ENCODE data around the gene AMPH. TPM values are rescaled to one million over a fixed set of nuclear protein-coding genes. Genes with fewer than 3 reads are reported as not detected.

The AMPH gene
- total and polyA plus RNA-seq, 2 experiments from 2014 or later, result 0.48 to 1.4 TPM

GRCh38 chr7:38637957-38638356, 6.8 kb upstream of the AMPH start:
- no peaks in the 10 kb centered on the region for H3K36me3 ChIP-seq
- TF ChIP-seq, protein P1, sequence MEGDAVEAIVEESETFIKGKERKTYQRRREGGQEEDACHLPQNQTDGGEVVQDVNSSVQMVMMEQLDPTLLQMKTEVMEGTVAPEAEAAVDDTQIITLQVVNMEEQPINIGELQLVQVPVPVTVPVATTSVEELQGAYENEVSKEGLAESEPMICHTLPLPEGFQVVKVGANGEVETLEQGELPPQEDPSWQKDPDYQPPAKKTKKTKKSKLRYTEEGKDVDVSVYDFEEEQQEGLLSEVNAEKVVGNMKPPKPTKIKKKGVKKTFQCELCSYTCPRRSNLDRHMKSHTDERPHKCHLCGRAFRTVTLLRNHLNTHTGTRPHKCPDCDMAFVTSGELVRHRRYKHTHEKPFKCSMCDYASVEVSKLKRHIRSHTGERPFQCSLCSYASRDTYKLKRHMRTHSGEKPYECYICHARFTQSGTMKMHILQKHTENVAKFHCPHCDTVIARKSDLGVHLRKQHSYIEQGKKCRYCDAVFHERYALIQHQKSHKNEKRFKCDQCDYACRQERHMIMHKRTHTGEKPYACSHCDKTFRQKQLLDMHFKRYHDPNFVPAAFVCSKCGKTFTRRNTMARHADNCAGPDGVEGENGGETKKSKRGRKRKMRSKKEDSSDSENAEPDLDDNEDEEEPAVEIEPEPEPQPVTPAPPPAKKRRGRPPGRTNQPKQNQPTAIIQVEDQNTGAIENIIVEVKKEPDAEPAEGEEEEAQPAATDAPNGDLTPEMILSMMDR (IDR thresholded peaks at IDR 0.05; ENCODE audit: low read depth, low read length), result no peak
- no peak overlapping the region for H3K4me3 ChIP-seq
- H3K27ac ChIP-seq, result no peak overlapping the region
- H3K9me3 ChIP-seq (ENCODE audit: low read depth), result no peaks in the 10 kb centered on the region
- no peaks in the 10 kb centered on the region for H3K4me1 ChIP-seq (ENCODE audit: low read depth)
- DNase-seq (ENCODE audit: low read depth in 1 of 2, low spot score in 1 of 2), result no peak
- peaks cover under 1% of the 10 kb centered on the region for H3K27me3 ChIP-seq

DNA sequence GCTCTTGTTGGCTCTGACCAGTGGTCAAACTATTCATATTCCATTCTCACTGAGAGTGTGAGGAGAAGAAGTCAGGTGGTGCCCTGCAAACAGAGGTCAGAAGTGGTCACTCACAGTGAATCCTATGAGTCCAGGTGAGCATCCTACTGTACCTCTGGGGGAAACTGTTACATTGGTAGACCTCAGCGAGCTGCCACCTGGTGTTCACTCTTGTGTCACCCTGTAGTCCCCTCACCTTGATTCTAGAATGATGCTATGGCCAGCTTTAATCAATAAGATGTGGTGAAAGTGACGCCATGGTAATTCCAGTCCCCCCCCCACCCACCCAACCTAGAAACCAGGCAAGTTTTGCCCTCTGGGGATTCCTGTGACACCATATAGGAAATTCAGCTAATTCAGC, 1.2 kb upstream of the AMPH start:
- Histone ChIP-seq H3K36me3 (no peaks in the 10 kb centered on the region), H3K27me3 (peaks cover 46% of the 10 kb centered on the region), H3K4me3 (no peak overlapping the region), H3K27ac (no peak overlapping the region), H3K4me1 (ENCODE audit: low read depth) (no peaks in the 10 kb centered on the region), H3K9me3 (ENCODE audit: low read depth) (no peaks in the 10 kb centered on the region)
- DNase-seq (ENCODE audit: low read depth in 1 of 2, low spot score in 1 of 2), result no peak
- TF ChIP-seq, protein P1 (IDR thresholded peaks at IDR 0.05; ENCODE audit: low read depth, low read length), result no peak

- no peaks in the 10 kb centered on the region for H3K36me3 ChIP-seq
- H3K27ac ChIP-seq, result no peak overlapping the region
- DNase-seq (ENCODE audit: low read depth in 1 of 2, low spot score in 1 of 2), result peak in 1 of 2 donors; percentile 7
- TF ChIP-seq, protein P1 (IDR thresholded peaks at IDR 0.05; ENCODE audit: low read depth, low read length), result no peak
- H3K27me3 ChIP-seq, result peaks cover 46% of the 10 kb centered on the region
- no peaks in the 10 kb centered on the region for H3K9me3 ChIP-seq (ENCODE audit: low read depth)
- peak overlapping the region; percentile 54 for H3K4me3 ChIP-seq
- H3K4me1 ChIP-seq (ENCODE audit: low read depth), result no peaks in the 10 kb centered on the region
Observed at GRCh38 chr7:38629651-38630510, 1.3 kb downstream of the AMPH start.

GRCh38 chr7:38628630-38629385, 2.4 kb downstream of the AMPH start:
- H3K9me3 ChIP-seq (ENCODE audit: low read depth), result no peaks in the 10 kb centered on the region
- H3K4me3 ChIP-seq, result no peak overlapping the region
- TF ChIP-seq, protein P1 (IDR thresholded peaks at IDR 0.05; ENCODE audit: low read depth, low read length), result no peak
- DNase-seq (ENCODE audit: low read depth in 1 of 2, low spot score in 1 of 2), result peak in 1 of 2 donors; percentile 42
- H3K27me3 ChIP-seq, result peaks cover 46% of the 10 kb centered on the region
- H3K36me3 ChIP-seq, result no peaks in the 10 kb centered on the region
- no peaks in the 10 kb centered on the region for H3K4me1 ChIP-seq (ENCODE audit: low read depth)
- no peak overlapping the region for H3K27ac ChIP-seq

- H3K4me3 ChIP-seq, result no peak overlapping the region
- H3K27me3 ChIP-seq, result peaks cover 26% of the 10 kb centered on the region
- DNase-seq (ENCODE audit: low read depth in 1 of 2, low spot score in 1 of 2), result no peak
- no peak overlapping the region for H3K27ac ChIP-seq
- no peaks in the 10 kb centered on the region for H3K36me3 ChIP-seq
- TF ChIP-seq, protein P1 (IDR thresholded peaks at IDR 0.05; ENCODE audit: low read depth, low read length), result no peak
- no peaks in the 10 kb centered on the region for H3K4me1 ChIP-seq (ENCODE audit: low read depth)
- no peaks in the 10 kb centered on the region for H3K9me3 ChIP-seq (ENCODE audit: low read depth)
Observed at GRCh38 chr7:38625866-38626265, 5.3 kb downstream of the AMPH start.
